GM23338 (cell line): ENCODE data around the gene SPATA45. TPM values are rescaled to one million over a fixed set of nuclear protein-coding genes. Genes with fewer than 3 reads are reported as not detected.

Experiments used
- ATAC-seq: fragments of 200-7000 bp; cut with Tn5 transposase; 3 replicates; pipeline ENCODE4 v1.9.1; 2020
- DNase-seq: peaks from one replicate; pipeline ENCODE4 v3.0.0-alpha.2; 2015; ENCODE audit warnings: low spot score
- H2AFZ ChIP-seq: fragments of 200-600 bp; sonication (generic); 2 replicates; pipeline ENCODE4 v1.8.0; 2016; ENCODE audit warnings: antibody characterized with exemption, mild to moderate bottlenecking, moderate library complexity
- H3F3A ChIP-seq: fragments of 200-600 bp; sonication (generic); replicated peaks from 2 replicates; pipeline ENCODE4 v1.8.0; 2017; ENCODE audit warnings: antibody characterized with exemption, mixed run types, low read depth
- H3K27ac ChIP-seq: fragments of 200-600 bp; sonication (generic); 2 replicates; pipeline ENCODE4 v1.6.1; 2016; ENCODE audit warnings: low read depth
- H3K27me3 ChIP-seq: fragments of 200-600 bp; sonication (generic); 2 replicates; pipeline ENCODE4 v1.8.0; 2016; ENCODE audit warnings: mild to moderate bottlenecking, mixed run types, moderate library complexity; ENCODE audit not compliant: insufficient read depth
- H3K36me3 ChIP-seq: fragments of 200-600 bp; sonication (generic); 2 replicates; pipeline ENCODE4 v1.8.0; 2016; ENCODE audit warnings: mild to moderate bottlenecking; ENCODE audit not compliant: insufficient read depth
- H3K4me1 ChIP-seq: fragments of 200-600 bp; sonication (generic); 2 replicates; pipeline ENCODE4 v1.8.0; 2016; ENCODE audit warnings: mild to moderate bottlenecking, moderate library complexity; ENCODE audit not compliant: insufficient read depth
- H3K4me2 ChIP-seq: fragments of 200-600 bp; sonication (generic); 2 replicates; pipeline ENCODE4 v1.7.1; 2017; ENCODE audit warnings: mixed run types
- H3K4me3 ChIP-seq: fragments of 200-600 bp; sonication (generic); 2 replicates; pipeline ENCODE4 v1.6.1; 2016; ENCODE audit warnings: mixed run types
- H3K79me2 ChIP-seq: fragments of 200-600 bp; sonication (generic); replicated peaks from 2 replicates; pipeline ENCODE4 v1.8.0; 2017; ENCODE audit warnings: mild to moderate bottlenecking; ENCODE audit not compliant: insufficient read depth
- H3K9me2 ChIP-seq: fragments of 200-600 bp; sonication (generic); 2 replicates; pipeline ENCODE4 v1.8.0; 2017; ENCODE audit not compliant: insufficient read depth
- H4K20me1 ChIP-seq: fragments of 200-600 bp; sonication (generic); replicated peaks from 2 replicates; pipeline ENCODE4 v1.8.0; 2017; ENCODE audit warnings: mild to moderate bottlenecking; ENCODE audit not compliant: insufficient read depth
- H3K27ac Mint-ChIP-seq: 2 replicates; pipeline ENCODE4 v1.8.0; 2020; ENCODE audit warnings: inconsistent platforms, mild to moderate bottlenecking, moderate library complexity, mixed read lengths
- H3K27me3 Mint-ChIP-seq: 3 replicates; pipeline ENCODE4 v1.8.0; 2022; ENCODE audit warnings: low read depth, mild to moderate bottlenecking, moderate library complexity, mixed read lengths, inconsistent platforms; ENCODE audit not compliant: insufficient read depth, poor library complexity
- H3K36me3 Mint-ChIP-seq: 3 replicates; pipeline ENCODE4 v1.8.0; 2021; ENCODE audit warnings: low read depth, mild to moderate bottlenecking, inconsistent platforms, moderate library complexity, mixed read lengths
- H3K4me1 Mint-ChIP-seq: 3 replicates; pipeline ENCODE4 v1.8.0; 2020; ENCODE audit warnings: mild to moderate bottlenecking, inconsistent platforms, mixed read lengths
- H3K4me3 Mint-ChIP-seq: 3 replicates; pipeline ENCODE4 v1.8.0; 2021; ENCODE audit warnings: moderate library complexity, mild to moderate bottlenecking, inconsistent platforms, mixed read lengths
- H3K9me3 Mint-ChIP-seq: 3 replicates; pipeline ENCODE4 v1.8.0; 2020; ENCODE audit warnings: moderate library complexity, mild to moderate bottlenecking, inconsistent platforms, mixed read lengths
- CREB1 ChIP-seq: fragments of 250-450 bp; sonication (Bioruptor Pico); IDR thresholded peaks from 2 replicates; pipeline ENCODE4 v1.5.0; 2020; ENCODE audit warnings: low read depth, mild to moderate bottlenecking, moderate library complexity
- ETS1 ChIP-seq: IDR thresholded peaks from 2 replicates; pipeline ENCODE4 v1.6.1; 2016; ENCODE audit warnings: antibody characterized with exemption
- EZH2 ChIP-seq: fragments of 200-600 bp; sonication (generic); IDR thresholded peaks from one replicate; pipeline ENCODE4 v1.8.0; 2017; ENCODE audit warnings: antibody characterized with exemption, mild to moderate bottlenecking, low read depth; ENCODE audit not compliant: unreplicated experiment
- JUNB ChIP-seq: IDR thresholded peaks from one replicate; pipeline ENCODE4 v1.6.1; 2016; ENCODE audit warnings: antibody characterized with exemption; ENCODE audit not compliant: unreplicated experiment
- NANOG ChIP-seq: IDR thresholded peaks from 2 replicates; pipeline ENCODE4 v1.6.1; 2016; ENCODE audit warnings: antibody characterized with exemption, borderline replicate concordance
- POLR2AphosphoS5 ChIP-seq: IDR thresholded peaks from 2 replicates; pipeline ENCODE4 v1.6.1; 2016; ENCODE audit warnings: antibody characterized with exemption, low read depth
- ZNF114 ChIP-seq: fragments of 250-450 bp; sonication (Bioruptor Pico); IDR thresholded peaks from 2 replicates; pipeline ENCODE4 v1.5.0; 2020; ENCODE audit warnings: mild to moderate bottlenecking, moderate library complexity
- ZNF331 ChIP-seq: fragments of 250-450 bp; sonication (Bioruptor Pico); IDR thresholded peaks from 2 replicates; pipeline ENCODE4 v1.5.0; 2020; ENCODE audit warnings: low read depth, mild to moderate bottlenecking, moderate library complexity
- ZNF462 ChIP-seq: fragments of 250-450 bp; sonication (Bioruptor Pico); IDR thresholded peaks from 2 replicates; pipeline ENCODE4 v1.5.0; 2020; ENCODE audit warnings: mild to moderate bottlenecking, moderate library complexity
- polyA plus RNA-seq: library from polyadenylated mRNA; unstranded; fragments of >200 nt; fragmentation: Nextera tagmentation; extraction: Ambion mirVana; gene quantifications from 2 replicates; pipeline ENCODE4 v1.2.1, GENCODE V29; 2016
- total RNA-seq: library from RNA; depleted of rRNA; stranded (reverse); fragments of >200 nt; shearing (Covaris generic); gene quantifications from 2 replicates; pipeline ENCODE4 v1.2.3, GENCODE V29; 2014

The SPATA45 gene
- total and polyA plus RNA-seq, 2 experiments from 2014 or later, result not detected

DNA sequence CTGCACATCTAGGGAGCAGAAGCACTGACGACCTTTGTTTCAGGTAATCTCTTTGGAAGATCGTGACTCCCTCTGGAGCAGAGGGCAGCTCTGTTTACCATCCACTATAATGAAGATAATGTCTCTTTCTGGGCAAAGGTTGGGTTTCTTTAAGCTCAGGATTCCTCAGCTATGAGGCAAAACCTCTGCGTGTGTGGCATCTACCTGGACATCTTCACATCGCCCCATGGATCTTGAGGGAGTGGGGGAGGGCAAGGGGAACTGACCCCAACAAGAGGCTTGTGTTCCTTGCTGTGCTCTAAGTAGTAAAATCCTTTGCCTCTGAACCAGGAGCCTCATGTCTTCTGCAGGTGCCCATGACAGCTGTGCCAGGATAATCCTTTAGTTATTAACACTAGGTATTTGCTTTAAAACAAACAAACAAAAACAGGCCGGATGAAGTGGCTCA lies 19.6 kb downstream of the SPATA45 start (continued):
- TF ChIP-seq ZNF462 (CRISPR knock-in tag) (no peak), ETS1 (no peak), NANOG (no peak)

DNA sequence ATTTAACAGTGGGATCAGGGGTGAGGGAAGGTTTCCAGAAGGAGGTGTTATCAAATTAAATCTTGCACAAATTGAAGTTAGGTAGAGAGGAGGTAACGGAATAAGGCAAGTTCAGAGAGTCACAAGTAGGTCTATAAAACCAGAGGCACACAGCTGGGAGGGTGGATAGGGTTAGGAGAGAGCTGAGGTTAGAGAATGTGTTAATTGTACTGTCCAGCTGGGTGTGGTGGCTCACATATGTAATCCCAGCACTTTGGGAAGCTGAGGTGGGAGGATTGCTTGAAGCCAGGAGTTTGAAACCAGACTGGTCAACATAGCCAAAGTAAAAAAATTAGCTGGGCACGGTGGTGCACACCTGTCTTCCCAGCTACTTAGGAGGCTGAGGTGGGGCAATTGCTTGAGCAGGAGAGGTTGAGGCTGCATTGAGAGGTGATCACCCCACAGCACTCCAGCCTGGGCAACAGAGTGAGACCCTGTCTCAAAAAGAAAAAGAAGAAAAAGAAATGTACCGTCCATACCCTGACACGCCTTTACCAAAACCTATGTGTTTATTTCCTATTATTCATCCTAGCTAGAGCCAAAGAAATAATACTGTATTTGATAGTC lies 20.2 kb downstream of the SPATA45 start:
- H3K9me3 Mint-ChIP-seq, result peaks cover 46% of the 10 kb centered on the region
- Histone ChIP-seq H3K79me2 (no peaks in the 10 kb centered on the region), H3F3A (no peaks in the 10 kb centered on the region), H3K4me2 (no peak overlapping the region), H3K27me3 (no peaks in the 10 kb centered on the region), H4K20me1 (no peaks in the 10 kb centered on the region), H3K4me3 (no peak overlapping the region), H3K4me1 (no peaks in the 10 kb centered on the region), H2AFZ (no peak overlapping the region), H3K27ac (no peak overlapping the region), H3K9me2 (no peaks in the 10 kb centered on the region), H3K36me3 (peaks cover 12% of the 10 kb centered on the region; the same call in 1 of the 2 replicates)
- no peak overlapping the region; the same call in 2 of the 3 replicates for H3K4me3 Mint-ChIP-seq
- ATAC-seq (no peak), DNase-seq (no peak)
- H3K27me3 Mint-ChIP-seq, result peaks cover 6% of the 10 kb centered on the region
- no peak overlapping the region for H3K27ac Mint-ChIP-seq
- peaks cover 35% of the 10 kb centered on the region for H3K36me3 Mint-ChIP-seq
- no peaks in the 10 kb centered on the region for H3K4me1 Mint-ChIP-seq
- no peak for TF ChIP-seq EZH2
- TF ChIP-seq JUNB, result no peak
- TF ChIP-seq ZNF462 (CRISPR knock-in tag), result no peak
- TF ChIP-seq ZNF114 (CRISPR knock-in tag), result no peak
- TF ChIP-seq POLR2AphosphoS5, result no peak
- no peak for TF ChIP-seq ZNF331 (CRISPR knock-in tag)
- TF ChIP-seq CREB1 (CRISPR knock-in tag), result no peak
